ENCODE results near the gene CCNY.
A peak's percentile ranks its signal among the peaks of the same experiment; 100 is the strongest.

CCNY gene

GRCh38 chr10:35372329-35372728 lies 36.0 kb downstream of the CCNY start:
- H3K4me3 ChIP-seq (ENCODE audit: low read depth, low read length): no peak overlapping the region
- in situ Hi-C loops (cut with HindIII; ENCODE audit: low pct_ligation_motif_present, low sequenced_read_pairs): no loop called here
- DNase-seq: no peak

DNA sequence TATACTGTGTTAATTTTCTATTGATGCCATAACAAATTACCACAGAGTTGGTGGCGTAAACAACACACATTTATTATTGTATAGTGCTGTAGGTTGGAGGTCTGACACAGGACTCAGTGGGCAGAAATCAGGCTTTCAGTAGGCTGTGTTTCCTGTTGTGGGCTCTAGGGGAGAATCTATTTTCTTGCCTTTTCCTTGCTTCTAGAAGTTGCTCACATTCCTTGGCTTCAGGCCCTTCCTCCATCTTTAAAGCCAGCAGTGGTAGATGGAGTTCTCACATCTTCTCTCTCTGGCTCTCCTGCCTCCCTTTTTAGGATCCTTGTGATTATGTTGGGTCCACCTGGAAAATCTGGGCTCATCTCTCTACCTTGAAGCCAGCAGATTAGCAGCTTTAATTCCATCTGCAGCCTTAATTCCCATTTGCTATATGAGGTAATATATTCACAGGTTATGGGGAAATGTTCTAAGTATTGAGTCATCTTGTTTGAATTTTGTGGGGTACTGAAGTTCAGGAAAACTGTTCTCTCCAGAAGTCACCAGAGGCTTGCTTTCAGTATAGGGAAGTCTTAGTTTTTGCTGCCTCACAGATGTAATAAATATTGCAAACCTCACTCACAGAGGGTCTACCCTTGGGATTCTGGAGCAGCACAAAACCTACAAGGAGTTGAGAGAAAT lies 38.9 kb downstream of the CCNY start:
- Histone ChIP-seq H3K36me3 (replicated peaks) (no peaks in the 10 kb centered on the region), H3K27ac (no peak overlapping the region), H3K4me3 (ENCODE audit: low read depth, low read length) (no peak overlapping the region), H3K27me3 (replicated peaks) (no peaks in the 10 kb centered on the region)
- TF ChIP-seq, protein P1, sequence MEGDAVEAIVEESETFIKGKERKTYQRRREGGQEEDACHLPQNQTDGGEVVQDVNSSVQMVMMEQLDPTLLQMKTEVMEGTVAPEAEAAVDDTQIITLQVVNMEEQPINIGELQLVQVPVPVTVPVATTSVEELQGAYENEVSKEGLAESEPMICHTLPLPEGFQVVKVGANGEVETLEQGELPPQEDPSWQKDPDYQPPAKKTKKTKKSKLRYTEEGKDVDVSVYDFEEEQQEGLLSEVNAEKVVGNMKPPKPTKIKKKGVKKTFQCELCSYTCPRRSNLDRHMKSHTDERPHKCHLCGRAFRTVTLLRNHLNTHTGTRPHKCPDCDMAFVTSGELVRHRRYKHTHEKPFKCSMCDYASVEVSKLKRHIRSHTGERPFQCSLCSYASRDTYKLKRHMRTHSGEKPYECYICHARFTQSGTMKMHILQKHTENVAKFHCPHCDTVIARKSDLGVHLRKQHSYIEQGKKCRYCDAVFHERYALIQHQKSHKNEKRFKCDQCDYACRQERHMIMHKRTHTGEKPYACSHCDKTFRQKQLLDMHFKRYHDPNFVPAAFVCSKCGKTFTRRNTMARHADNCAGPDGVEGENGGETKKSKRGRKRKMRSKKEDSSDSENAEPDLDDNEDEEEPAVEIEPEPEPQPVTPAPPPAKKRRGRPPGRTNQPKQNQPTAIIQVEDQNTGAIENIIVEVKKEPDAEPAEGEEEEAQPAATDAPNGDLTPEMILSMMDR (IDR thresholded peaks at IDR 0.05; ENCODE audit: low read depth, low read length, missing control alignments): peak; percentile 33
- DNase-seq: no peak
- in situ Hi-C loops (cut with HindIII; ENCODE audit: low pct_ligation_motif_present, low sequenced_read_pairs): no loop called here

More at GRCh38 chr10:35372329-35372728, 36.0 kb downstream of the CCNY start:
- H3K36me3 ChIP-seq (replicated peaks): no peaks in the 10 kb centered on the region
- TF ChIP-seq, protein P1 (IDR thresholded peaks at IDR 0.05; ENCODE audit: low read depth, low read length, missing control alignments): no peak
- H3K27ac ChIP-seq: no peak overlapping the region
- H3K27me3 ChIP-seq (replicated peaks): no peaks in the 10 kb centered on the region

DNA sequence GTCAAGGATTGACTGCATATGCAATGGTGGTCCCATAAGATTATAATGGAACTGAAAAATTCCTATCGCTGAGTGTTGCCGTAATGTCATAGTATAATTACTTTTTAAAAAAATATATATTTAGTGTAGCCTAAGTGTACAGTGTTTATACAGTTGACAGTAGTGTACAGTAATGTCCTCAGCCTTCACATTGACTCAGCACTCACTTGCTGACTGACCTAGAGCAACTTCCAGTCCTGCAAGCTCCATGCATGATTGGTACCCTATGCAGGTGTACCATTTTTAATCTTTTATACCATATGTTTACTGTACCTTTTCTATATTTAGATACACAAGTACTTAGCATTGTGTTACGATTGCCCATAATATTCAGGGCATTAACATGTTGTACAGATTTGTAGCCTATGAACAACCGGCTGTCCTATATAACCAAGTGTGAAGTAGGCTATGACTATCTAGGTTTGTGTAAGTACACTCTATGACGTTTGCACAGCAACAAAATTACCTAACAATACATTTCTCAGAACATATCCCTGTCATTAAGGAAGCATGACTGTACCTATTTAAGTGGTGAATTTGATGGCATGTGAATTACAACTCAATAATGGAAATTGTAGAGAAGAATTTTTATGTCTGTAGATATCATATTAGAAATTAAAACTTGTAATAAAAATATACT lies 40.9 kb downstream of the CCNY start:
- no peak overlapping the region for H3K27ac ChIP-seq
- no peak overlapping the region for H3K4me3 ChIP-seq (ENCODE audit: low read depth, low read length)
- TF ChIP-seq, protein P1 (IDR thresholded peaks at IDR 0.05; ENCODE audit: low read depth, low read length, missing control alignments): no peak
- H3K36me3 ChIP-seq (replicated peaks): no peaks in the 10 kb centered on the region
- no peak for DNase-seq
- in situ Hi-C loops (cut with HindIII; ENCODE audit: low pct_ligation_motif_present, low sequenced_read_pairs): no loop called here
- no peaks in the 10 kb centered on the region for H3K27me3 ChIP-seq (replicated peaks)

DNA sequence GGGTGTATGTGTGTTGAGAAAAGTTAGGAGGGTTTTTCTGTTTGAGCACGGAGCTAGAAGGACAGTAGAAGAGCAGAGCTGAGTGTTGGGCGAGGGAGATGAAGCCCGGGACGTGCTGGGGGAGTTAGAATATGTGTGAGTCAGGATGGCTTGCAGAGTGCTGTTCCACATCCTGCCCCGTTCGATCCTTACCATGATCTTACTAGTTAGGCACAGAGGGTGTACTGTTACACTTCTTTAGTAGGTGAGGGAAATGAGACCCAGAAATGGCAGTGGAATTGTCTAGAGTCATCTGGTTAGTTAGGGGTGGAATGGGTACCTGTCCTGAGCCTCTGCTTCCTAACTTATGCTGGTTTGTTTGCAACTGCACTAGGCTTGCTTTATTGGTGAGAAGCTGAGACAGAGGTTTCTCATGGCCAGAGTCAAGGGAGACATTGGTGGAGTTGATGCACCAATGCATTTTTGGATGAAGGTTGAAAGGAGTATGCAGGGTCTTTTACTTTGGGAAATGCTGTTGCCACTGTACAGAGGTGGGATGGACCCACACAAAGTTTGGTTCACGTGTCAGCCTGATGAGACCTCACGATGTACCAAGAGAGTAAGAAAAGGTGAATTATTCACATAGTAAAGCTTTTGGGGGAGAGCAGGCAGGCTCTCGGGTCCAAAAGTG lies 42.4 kb downstream of the CCNY start:
- peak overlapping the region; percentile 83 for H3K27ac ChIP-seq
- H3K36me3 ChIP-seq (replicated peaks): no peaks in the 10 kb centered on the region
- H3K4me3 ChIP-seq (ENCODE audit: low read depth, low read length): no peak overlapping the region
- TF ChIP-seq, protein P1 (IDR thresholded peaks at IDR 0.05; ENCODE audit: low read depth, low read length, missing control alignments): no peak
- H3K27me3 ChIP-seq (replicated peaks): no peaks in the 10 kb centered on the region
- in situ Hi-C loops (cut with HindIII; ENCODE audit: low pct_ligation_motif_present, low sequenced_read_pairs): no loop called here
- DNase-seq: peak; percentile 68

- TF ChIP-seq, protein P1 (IDR thresholded peaks at IDR 0.05; ENCODE audit: low read depth, low read length, missing control alignments): peak; percentile 10
- Histone ChIP-seq H3K27ac (peak overlapping the region; percentile 83), H3K36me3 (replicated peaks) (no peaks in the 10 kb centered on the region), H3K4me3 (ENCODE audit: low read depth, low read length) (no peak overlapping the region), H3K27me3 (replicated peaks) (no peaks in the 10 kb centered on the region)
- in situ Hi-C loops (cut with HindIII; ENCODE audit: low pct_ligation_motif_present, low sequenced_read_pairs): no loop called here
- DNase-seq: peak; percentile 90
Measured at GRCh38 chr10:35379226-35380137, 43.2 kb downstream of the CCNY start.

All from brain microvascular endothelial cell (primary cell).